Measurements from ENCODE around the gene MED15. TPM values are rescaled to one million over a fixed set of nuclear protein-coding genes. Genes with fewer than 3 reads are reported as not detected.

Gene MED15
- polyA plus RNA-seq, 4 donors = 33.3 to 64.4 (median 38.6) TPM

GRCh38 chr22:20579273-20580120, 72.1 kb downstream of the MED15 start:
- DNase-seq (ENCODE audit: low read depth in 4 of 4, low spot score in 3 of 4) = no peak

GRCh38 chr22:20580179-20580578, 72.8 kb downstream of the MED15 start:
- no peak for DNase-seq (ENCODE audit: low read depth in 4 of 4, low spot score in 3 of 4)

- DNase-seq (ENCODE audit: low read depth in 4 of 4, low spot score in 3 of 4) = no peak
Observed at GRCh38 chr22:20580611-20581502, 73.4 kb downstream of the MED15 start.

- DNase-seq (ENCODE audit: low read depth in 4 of 4, low spot score in 3 of 4) = no peak
Observed at GRCh38 chr22:20581503-20582170, 74.2 kb downstream of the MED15 start.

GRCh38 chr22:20582171-20582511, 74.7 kb downstream of the MED15 start:
- DNase-seq (ENCODE audit: low read depth in 4 of 4, low spot score in 3 of 4) = no peak

- DNase-seq (ENCODE audit: low read depth in 4 of 4, low spot score in 3 of 4) = no peak
Observed at GRCh38 chr22:20582520-20583361, 75.3 kb downstream of the MED15 start.

- DNase-seq (ENCODE audit: low read depth in 4 of 4, low spot score in 3 of 4) = no peak
Observed at GRCh38 chr22:20583471-20583922, 76.1 kb downstream of the MED15 start.

- no peak for DNase-seq (ENCODE audit: low read depth in 4 of 4, low spot score in 3 of 4)
Observed at GRCh38 chr22:20584029-20584871, 76.8 kb downstream of the MED15 start.

GRCh38 chr22:20584872-20585638, 77.6 kb downstream of the MED15 start:
- no peak for DNase-seq (ENCODE audit: low read depth in 4 of 4, low spot score in 3 of 4)

GRCh38 chr22:20585639-20586402, 78.4 kb downstream of the MED15 start:
- no peak for DNase-seq (ENCODE audit: low read depth in 4 of 4, low spot score in 3 of 4)

- DNase-seq (ENCODE audit: low read depth in 4 of 4, low spot score in 3 of 4) = no peak
Observed at GRCh38 chr22:20586403-20586745, 79.0 kb downstream of the MED15 start.

- DNase-seq (ENCODE audit: low read depth in 4 of 4, low spot score in 3 of 4) = no peak
Observed at GRCh38 chr22:20587206-20587958, 80.0 kb downstream of the MED15 start.

GRCh38 chr22:20588092-20588842, 80.9 kb downstream of the MED15 start:
- DNase-seq (ENCODE audit: low read depth in 4 of 4, low spot score in 3 of 4) = no peak

- DNase-seq (ENCODE audit: low read depth in 4 of 4, low spot score in 3 of 4) = no peak
Observed at GRCh38 chr22:20588843-20589581, 81.6 kb downstream of the MED15 start.

GRCh38 chr22:20589614-20590476, 82.4 kb downstream of the MED15 start:
- DNase-seq (ENCODE audit: low read depth in 4 of 4, low spot score in 3 of 4) = no peak

Measured in left renal pelvis (tissue), 4 donors.